OCI-LY3 (cell line): ENCODE data around the gene REXO2.

Experiments used
- EZH2phosphoT487 ChIP-seq: fragments of 200-600 bp; shearing (Covaris generic); IDR thresholded peaks from 2 replicates; pipeline ENCODE4 v1.6.1; 2018; ENCODE audit warnings: antibody characterized with exemption, mixed run types, low read depth
- TF ChIP-seq, protein P1 (sequence below): fragments of 200-600, 300-600 bp; sonication (generic); IDR thresholded peaks from 2 replicates; pipeline ENCODE4 v1.5.1; 2014; ENCODE audit warnings: antibody characterized with exemption, low read length, low read depth

GRCh38 chr11:114472661-114473060 lies 33.4 kb downstream of the REXO2 start:
- no peak for TF ChIP-seq EZH2phosphoT487
- TF ChIP-seq, protein P1, sequence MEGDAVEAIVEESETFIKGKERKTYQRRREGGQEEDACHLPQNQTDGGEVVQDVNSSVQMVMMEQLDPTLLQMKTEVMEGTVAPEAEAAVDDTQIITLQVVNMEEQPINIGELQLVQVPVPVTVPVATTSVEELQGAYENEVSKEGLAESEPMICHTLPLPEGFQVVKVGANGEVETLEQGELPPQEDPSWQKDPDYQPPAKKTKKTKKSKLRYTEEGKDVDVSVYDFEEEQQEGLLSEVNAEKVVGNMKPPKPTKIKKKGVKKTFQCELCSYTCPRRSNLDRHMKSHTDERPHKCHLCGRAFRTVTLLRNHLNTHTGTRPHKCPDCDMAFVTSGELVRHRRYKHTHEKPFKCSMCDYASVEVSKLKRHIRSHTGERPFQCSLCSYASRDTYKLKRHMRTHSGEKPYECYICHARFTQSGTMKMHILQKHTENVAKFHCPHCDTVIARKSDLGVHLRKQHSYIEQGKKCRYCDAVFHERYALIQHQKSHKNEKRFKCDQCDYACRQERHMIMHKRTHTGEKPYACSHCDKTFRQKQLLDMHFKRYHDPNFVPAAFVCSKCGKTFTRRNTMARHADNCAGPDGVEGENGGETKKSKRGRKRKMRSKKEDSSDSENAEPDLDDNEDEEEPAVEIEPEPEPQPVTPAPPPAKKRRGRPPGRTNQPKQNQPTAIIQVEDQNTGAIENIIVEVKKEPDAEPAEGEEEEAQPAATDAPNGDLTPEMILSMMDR, result no peak
